Smooth muscle cell (in vitro differentiated cells): Measurements from ENCODE around the gene HCCS. TPM values are rescaled to one million over a fixed set of nuclear protein-coding genes. Genes with fewer than 3 reads are reported as not detected.

Source experiments
- DNase-seq: peaks from one replicate; lab custom pipeline; 2025; ENCODE audit not compliant: unreplicated experiment; lab: John Stamatoyannopoulos, UW
- H2AFZ ChIP-seq: fragments of 200-600 bp; sonication (generic); 2 replicates; pipeline ENCODE4 v1.6.0; 2016; ENCODE audit warnings: antibody characterized with exemption, low read depth, mild to moderate bottlenecking
- H3F3A ChIP-seq: fragments of 200-600 bp; sonication (generic); 2 replicates; pipeline ENCODE4 v1.6.0; 2017; ENCODE audit warnings: antibody characterized with exemption, low read depth
- H3K27ac ChIP-seq: fragments of 200-600 bp; sonication (generic); 2 replicates; pipeline ENCODE4 v1.5.1; 2016; ENCODE audit warnings: low read depth, mild to moderate bottlenecking
- H3K27me3 ChIP-seq: fragments of 200-600 bp; sonication (generic); 2 replicates; pipeline ENCODE4 v1.6.1; 2016; ENCODE audit warnings: low read depth, mild to moderate bottlenecking
- H3K36me3 ChIP-seq: fragments of 200-600 bp; sonication (generic); 2 replicates; pipeline ENCODE4 v1.5.1; 2016; ENCODE audit warnings: low read depth
- H3K4me1 ChIP-seq: fragments of 200-600 bp; sonication (generic); 2 replicates; pipeline ENCODE4 v1.5.1; 2016; ENCODE audit warnings: low read depth
- H3K4me2 ChIP-seq: fragments of 200-600 bp; sonication (generic); 2 replicates; pipeline ENCODE4 v1.6.0; 2016; ENCODE audit warnings: mild to moderate bottlenecking
- H3K4me3 ChIP-seq: fragments of 200-600 bp; sonication (generic); 2 replicates; pipeline ENCODE4 v1.5.1; 2016; ENCODE audit warnings: mild to moderate bottlenecking
- H3K79me2 ChIP-seq: fragments of 200-600 bp; sonication (generic); 2 replicates; pipeline ENCODE4 v1.6.0; 2016; ENCODE audit warnings: low read depth, mild to moderate bottlenecking
- H3K9ac ChIP-seq: fragments of 200-600 bp; sonication (generic); 2 replicates; pipeline ENCODE4 v1.6.0; 2016; ENCODE audit warnings: low read depth
- H3K9me3 ChIP-seq: fragments of 200-600 bp; sonication (generic); replicated peaks from 2 replicates; pipeline ENCODE4 v1.5.1; 2016; ENCODE audit warnings: low read depth
- H4K20me1 ChIP-seq: fragments of 200-600 bp; sonication (generic); 2 replicates; pipeline ENCODE4 v1.6.0; 2016; ENCODE audit warnings: low read depth
- WGBS: methylation state at CpG from one replicate; pipeline ENCODE4 v1.1.7; 2016; ENCODE audit warnings: low lambda C conversion rate; 5-methylcytosine and 5-hydroxymethylcytosine counted together
- polyA plus RNA-seq: library from polyadenylated mRNA; unstranded; fragments of >200 nt; fragmentation: Nextera tagmentation; extraction: Ambion mirVana; gene quantifications from 2 replicates; pipeline ENCODE4 v1.2.1, GENCODE V29; 2016
- total RNA-seq: library from RNA; depleted of rRNA; stranded (reverse); fragments of >200 nt; gene quantifications from 2 replicates; pipeline ENCODE4 v1.2.3, GENCODE V29; 2014
- TF ChIP-seq, protein P1 (sequence below): fragments of 200-600 bp; sonication (generic); IDR thresholded peaks from 2 replicates; pipeline ENCODE4 v1.5.1; 2017; ENCODE audit warnings: borderline replicate concordance, mild to moderate bottlenecking, antibody characterized with exemption; ENCODE audit not compliant: insufficient read depth, poor library complexity, severe bottlenecking

The HCCS gene
- total and polyA plus RNA-seq, 2 experiments from 2014 or later, result 25.8 to 27.3 TPM

DNA sequence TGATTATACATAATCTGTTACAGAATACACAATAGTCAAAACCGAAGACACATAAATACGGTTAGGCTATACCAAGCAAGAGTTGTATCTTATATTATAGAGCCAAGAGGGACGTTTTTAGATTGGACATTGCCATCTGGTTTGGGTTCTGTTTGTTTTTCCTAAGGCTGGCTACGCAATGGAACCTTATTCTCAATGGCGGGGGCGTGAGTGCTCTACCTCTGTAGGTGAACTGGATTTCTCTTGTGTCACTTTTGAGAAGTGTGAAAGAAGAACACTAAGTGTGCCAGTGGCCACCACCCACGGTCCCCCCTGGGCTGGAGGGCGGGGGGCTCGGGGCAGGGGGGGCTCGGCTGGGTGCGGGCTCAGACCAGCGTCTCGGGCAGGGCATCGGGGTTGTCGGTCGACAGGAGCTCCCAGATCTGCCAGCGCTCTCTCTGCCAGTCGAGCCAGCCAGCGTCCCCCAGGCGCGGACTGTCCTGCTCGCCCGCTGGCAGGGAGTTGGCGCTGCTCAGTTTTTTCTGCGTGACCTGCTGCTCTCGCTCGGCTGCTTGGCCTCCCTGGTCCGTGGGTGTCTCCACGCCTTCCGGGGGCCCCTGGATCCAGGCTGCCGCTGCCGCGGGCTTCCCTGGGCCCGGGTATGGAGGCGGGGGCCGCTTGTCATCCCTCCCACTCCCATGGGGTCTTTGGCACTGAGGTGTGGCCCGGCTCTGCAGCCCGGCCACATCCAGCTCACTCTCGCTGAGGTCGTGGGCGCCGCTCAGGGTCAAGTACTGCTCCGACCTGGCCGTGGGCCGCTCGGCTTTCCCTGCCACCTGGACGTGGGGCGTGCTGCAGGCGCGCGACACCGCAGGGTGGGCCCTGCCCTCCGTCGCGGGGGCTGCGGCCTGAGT is 27.6 kb downstream of the HCCS start:
- no peaks in the 10 kb centered on the region for H3K79me2 ChIP-seq
- no peaks in the 10 kb centered on the region for H3K36me3 ChIP-seq
- no peak for DNase-seq
- TF ChIP-seq, protein P1, sequence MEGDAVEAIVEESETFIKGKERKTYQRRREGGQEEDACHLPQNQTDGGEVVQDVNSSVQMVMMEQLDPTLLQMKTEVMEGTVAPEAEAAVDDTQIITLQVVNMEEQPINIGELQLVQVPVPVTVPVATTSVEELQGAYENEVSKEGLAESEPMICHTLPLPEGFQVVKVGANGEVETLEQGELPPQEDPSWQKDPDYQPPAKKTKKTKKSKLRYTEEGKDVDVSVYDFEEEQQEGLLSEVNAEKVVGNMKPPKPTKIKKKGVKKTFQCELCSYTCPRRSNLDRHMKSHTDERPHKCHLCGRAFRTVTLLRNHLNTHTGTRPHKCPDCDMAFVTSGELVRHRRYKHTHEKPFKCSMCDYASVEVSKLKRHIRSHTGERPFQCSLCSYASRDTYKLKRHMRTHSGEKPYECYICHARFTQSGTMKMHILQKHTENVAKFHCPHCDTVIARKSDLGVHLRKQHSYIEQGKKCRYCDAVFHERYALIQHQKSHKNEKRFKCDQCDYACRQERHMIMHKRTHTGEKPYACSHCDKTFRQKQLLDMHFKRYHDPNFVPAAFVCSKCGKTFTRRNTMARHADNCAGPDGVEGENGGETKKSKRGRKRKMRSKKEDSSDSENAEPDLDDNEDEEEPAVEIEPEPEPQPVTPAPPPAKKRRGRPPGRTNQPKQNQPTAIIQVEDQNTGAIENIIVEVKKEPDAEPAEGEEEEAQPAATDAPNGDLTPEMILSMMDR, result no peak
- no peaks in the 10 kb centered on the region for H3F3A ChIP-seq
- H2AFZ ChIP-seq, result no peak overlapping the region
- WGBS, result 92% methylated on average over 51 of the region's 56 CpGs
- H3K9ac ChIP-seq, result no peak overlapping the region
- H3K4me2 ChIP-seq, result no peak overlapping the region
- H4K20me1 ChIP-seq, result no peaks in the 10 kb centered on the region
- no peaks in the 10 kb centered on the region for H3K27me3 ChIP-seq
- no peak overlapping the region for H3K27ac ChIP-seq
- H3K4me1 ChIP-seq, result no peaks in the 10 kb centered on the region
- no peaks in the 10 kb centered on the region for H3K9me3 ChIP-seq
- H3K4me3 ChIP-seq, result no peak overlapping the region

DNA sequence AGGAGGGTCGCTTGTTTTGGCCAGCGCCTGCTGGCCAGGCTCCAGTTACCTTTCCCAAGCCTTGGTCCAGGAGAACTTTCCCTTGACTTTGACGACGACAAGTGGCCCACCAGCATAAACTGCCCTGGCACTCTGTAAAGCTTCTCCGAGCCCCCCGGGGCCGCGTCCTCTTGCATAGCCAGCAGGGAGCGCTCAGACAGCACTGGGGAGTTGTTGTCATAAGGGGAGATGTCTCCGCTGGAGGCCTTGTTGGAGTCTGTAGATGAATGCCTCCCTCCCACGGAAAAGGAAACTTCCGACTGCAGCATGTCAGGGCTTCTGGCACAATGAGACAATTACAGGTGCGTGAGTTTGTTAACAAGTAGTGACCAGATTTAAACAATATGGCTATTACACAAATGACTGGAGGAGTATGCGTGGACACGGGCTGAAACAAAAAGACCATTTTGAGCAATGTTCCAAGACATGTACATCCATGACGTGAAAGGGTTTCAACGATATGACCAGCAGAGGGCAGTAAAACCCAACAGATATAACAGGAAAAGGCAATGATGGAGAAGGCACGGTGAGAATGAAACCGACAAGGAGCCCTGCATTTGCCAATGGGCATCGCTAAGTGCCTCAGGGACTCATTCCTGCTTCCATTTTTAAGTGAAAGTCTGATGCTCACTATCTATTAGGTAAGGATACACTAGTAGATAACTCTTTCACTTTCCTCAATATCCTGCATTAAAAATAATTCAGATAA is 33.0 kb downstream of the HCCS start:
- H3K4me1 ChIP-seq, result no peaks in the 10 kb centered on the region
- no peak overlapping the region for H3K4me3 ChIP-seq
- H3F3A ChIP-seq, result no peaks in the 10 kb centered on the region
- TF ChIP-seq, protein P1, result peak; percentile 56
- H3K27ac ChIP-seq, result no peak overlapping the region
- H3K4me2 ChIP-seq, result no peak overlapping the region
- H3K27me3 ChIP-seq, result no peaks in the 10 kb centered on the region
- H3K36me3 ChIP-seq, result no peaks in the 10 kb centered on the region
- no peak overlapping the region for H2AFZ ChIP-seq
- WGBS, result 47% methylated on average over 20 of the region's 20 CpGs
- peak; percentile 1 for DNase-seq
- no peaks in the 10 kb centered on the region for H3K79me2 ChIP-seq
- no peaks in the 10 kb centered on the region for H4K20me1 ChIP-seq
- H3K9me3 ChIP-seq, result no peaks in the 10 kb centered on the region
- no peak overlapping the region for H3K9ac ChIP-seq

DNA sequence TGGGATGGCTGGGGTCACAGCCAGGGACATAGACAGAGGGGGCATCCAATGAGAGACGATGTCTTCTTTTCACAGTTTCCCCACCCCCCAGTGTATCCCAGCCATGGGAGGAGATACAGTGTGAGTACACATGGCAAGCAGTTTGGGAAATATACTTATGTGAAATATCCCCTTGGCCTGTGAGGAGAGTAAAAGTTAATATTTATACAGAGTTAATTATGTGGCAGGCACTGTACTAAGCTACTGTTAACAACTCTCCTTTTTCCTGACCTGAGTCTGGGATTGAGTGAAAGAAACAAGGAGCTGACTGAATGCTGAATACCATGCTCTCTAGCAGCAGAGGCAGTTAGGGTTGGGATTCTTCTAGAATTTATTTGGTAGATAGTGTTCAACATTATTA is 35.3 kb downstream of the HCCS start:
- no peaks in the 10 kb centered on the region for H3K27me3 ChIP-seq
- no peaks in the 10 kb centered on the region for H3F3A ChIP-seq
- H3K36me3 ChIP-seq, result no peaks in the 10 kb centered on the region
- no peak overlapping the region for H2AFZ ChIP-seq
- no peaks in the 10 kb centered on the region for H3K79me2 ChIP-seq
- DNase-seq, result no peak
- TF ChIP-seq, protein P1, result no peak
- no peak overlapping the region for H3K9ac ChIP-seq
- 92% methylated on average over 1 of the region's 1 CpG for WGBS
- no peak overlapping the region for H3K4me2 ChIP-seq
- no peak overlapping the region for H3K4me3 ChIP-seq
- H3K4me1 ChIP-seq, result peaks cover 3% of the 10 kb centered on the region
- H3K9me3 ChIP-seq, result no peaks in the 10 kb centered on the region
- H3K27ac ChIP-seq, result no peak overlapping the region
- no peaks in the 10 kb centered on the region for H4K20me1 ChIP-seq
